Endothelial cell of umbilical vein (primary cell): ENCODE data around the gene CCDC14. TPM values are rescaled to one million over a fixed set of nuclear protein-coding genes. Genes with fewer than 3 reads are reported as not detected.

Experiments used
- BruUV-seq: library from RNA; stranded (reverse); fragments of 400-500 nt; replicated peaks from 2 replicates; lab custom pipeline; 2021; lab: Mats Ljungman, UMichigan
- CTCF ChIA-PET: fragments of 300-600, 350-600 bp; sonication (Branson Sonifier 250); formaldehyde crosslinking; loops from one replicate; lab custom pipeline; 2021; ENCODE audit warnings: antibody characterized with exemption, inconsistent platforms; lab: Charles Lee
- POLR2A ChIA-PET: fragments of 300-600, 350-600 bp; sonication (Branson Sonifier 250); formaldehyde crosslinking; loops from one replicate; lab custom pipeline; 2021; ENCODE audit warnings: antibody characterized with exemption, inconsistent platforms; lab: Charles Lee
- DNase-seq: peaks from one replicate; pipeline ENCODE4 v3.0.0-alpha.2; 2011; ENCODE audit warnings: low read depth, low spot score
- FAIRE-seq: peaks from 2 replicates; lab custom pipeline; 2011; peaks lifted over from hg19 to GRCh38; lab: Jason Lieb, UNC
- H2AFZ ChIP-seq: 2 replicates; pipeline ENCODE4 v1.6.0; 2012; ENCODE audit warnings: low read depth, low read length, control low read depth, inconsistent platforms
- H3K27ac ChIP-seq: 2 replicates; pipeline ENCODE4 v1.5.1; 2011; ENCODE audit warnings: low read depth, mild to moderate bottlenecking, control low read depth, low read length, moderate library complexity; ENCODE audit not compliant: insufficient read depth
- H3K27me3 ChIP-seq, 2 experiments: 2 replicates each; pipeline versions ENCODE4 v1.6.0 to v1.6.1; 2011; ENCODE audit warnings: low read length in 2 of 2, mixed read lengths in 1 of 2; ENCODE audit not compliant: control insufficient read depth in 2 of 2, insufficient read depth in 2 of 2
- H3K36me3 ChIP-seq, 2 experiments: 2 replicates in 1 of 2; 3 replicates in 1 of 2; pipeline ENCODE4 v1.5.1; 2011; ENCODE audit warnings: low read length in 2 of 2, mild to moderate bottlenecking in 1 of 2, moderate library complexity in 1 of 2; ENCODE audit not compliant: control insufficient read depth in 2 of 2, insufficient read depth in 2 of 2; ENCODE audit errors: extremely low read depth in 1 of 2
- H3K4me1 ChIP-seq: 3 replicates; pipeline ENCODE4 v1.5.1; 2011; ENCODE audit warnings: mild to moderate bottlenecking, low read length; ENCODE audit not compliant: control insufficient read depth, insufficient read depth; ENCODE audit errors: extremely low read depth
- H3K4me2 ChIP-seq: 2 replicates; pipeline ENCODE4 v1.6.1; 2011; ENCODE audit warnings: low read length, control low read depth, mixed read lengths; ENCODE audit not compliant: insufficient read depth
- H3K4me3 ChIP-seq, 3 experiments: fragments of 200-600 bp in 1 of 3; sonication (generic), shearing (Covaris generic) in 1 of 3; replicated peaks in 1 of 3; 2 replicates each; pipeline ENCODE4 v1.5.1; 2011 to 2016; ENCODE audit warnings: control low read depth in 3 of 3, low read length in 3 of 3, mild to moderate bottlenecking in 2 of 3, inconsistent platforms in 1 of 3, low read depth in 1 of 3, moderate library complexity in 1 of 3; ENCODE audit not compliant: insufficient read depth in 1 of 3
- H3K79me2 ChIP-seq: 2 replicates; pipeline ENCODE4 v1.6.0; 2012; ENCODE audit warnings: low read length, inconsistent platforms; ENCODE audit not compliant: control insufficient read depth, insufficient read depth
- H3K9ac ChIP-seq: replicated peaks from 2 replicates; pipeline ENCODE3; 2011; ENCODE audit warnings: low read length, control low read depth; ENCODE audit not compliant: insufficient read depth; ENCODE audit errors: extremely low read depth
- H3K9me1 ChIP-seq: replicated peaks from 3 replicates; pipeline ENCODE4 v1.6.0; 2011; ENCODE audit warnings: mild to moderate bottlenecking, low read length; ENCODE audit not compliant: control insufficient read depth, insufficient read depth; ENCODE audit errors: extremely low read depth
- H3K9me3 ChIP-seq: replicated peaks from 2 replicates; pipeline ENCODE4 v1.5.1; 2012; ENCODE audit warnings: low read length, inconsistent platforms; ENCODE audit not compliant: control insufficient read depth, insufficient read depth
- H4K20me1 ChIP-seq: replicated peaks from 2 replicates; pipeline ENCODE3; 2011; ENCODE audit warnings: mild to moderate bottlenecking, low read length; ENCODE audit not compliant: control insufficient read depth, insufficient read depth; ENCODE audit errors: extremely low read depth
- EZH2 ChIP-seq: IDR thresholded peaks from 2 replicates; pipeline ENCODE4 v1.6.1; 2012; ENCODE audit warnings: borderline replicate concordance, low read depth, mild to moderate bottlenecking, moderate library complexity, low read length, inconsistent platforms; ENCODE audit not compliant: severe bottlenecking
- FOS ChIP-seq: IDR thresholded peaks from 2 replicates; pipeline ENCODE4 v1.6.1; 2011; ENCODE audit warnings: mild to moderate bottlenecking, low read length, moderate library complexity, borderline replicate concordance; ENCODE audit not compliant: insufficient read depth
- GATA2 ChIP-seq: IDR thresholded peaks from 2 replicates; pipeline ENCODE4 v1.7.0; 2011; ENCODE audit warnings: low read depth, mild to moderate bottlenecking, moderate library complexity, mixed read lengths, low read length; ENCODE audit not compliant: insufficient read length, insufficient read depth
- JUN ChIP-seq: IDR thresholded peaks from 2 replicates; pipeline ENCODE4 v1.6.1; 2011; ENCODE audit warnings: borderline replicate concordance, low read depth; ENCODE audit not compliant: insufficient read length, insufficient read depth
- MYC ChIP-seq: IDR thresholded peaks from one replicate; pipeline ENCODE4 v1.6.1; 2011; ENCODE audit warnings: mild to moderate bottlenecking, low read depth, low read length
- POLR2A ChIP-seq: IDR thresholded peaks from 2 replicates; pipeline ENCODE4 v1.6.1; 2012; ENCODE audit warnings: low read depth, mild to moderate bottlenecking, control low read depth, low read length
- POLR2AphosphoS5 ChIP-seq: IDR thresholded peaks from 2 replicates; pipeline ENCODE4 v1.6.1; 2012; ENCODE audit warnings: low read depth, mild to moderate bottlenecking, control low read depth, low read length, moderate library complexity; ENCODE audit not compliant: insufficient read depth
- dilution Hi-C: fragments of 300-500 bp; cut with MboI; formaldehyde crosslinking; loops from one replicate; pipeline ENCODE4 v1.15.0; 2019; ENCODE audit warnings: low sequenced_read_pairs; ENCODE audit not compliant: extremely low pct_ligation_motif_present
- intact Hi-C: fragments of 100-400 bp; cut with micrococcal nuclease; formaldehyde crosslinking; loops from one replicate; pipeline ENCODE4 v1.10.0; 2022
- polyA plus RNA-seq, 4 experiments: library from polyadenylated mRNA; depleted of rRNA in 3 of 4; stranded (reverse) in 3 of 4; unstranded in 1 of 4; fragments of >200 nt; gene quantifications; 2 replicates each; pipeline versions ENCODE4 v1.2.1 to v1.2.3, GENCODE V29; 2011 to 2012; ENCODE audit warnings: missing spikeins in 1 of 4
- total RNA-seq: library from RNA; stranded (reverse); gene quantifications from 2 replicates; pipeline ENCODE4 v1.2.3, GENCODE V29; 2021
- TF ChIP-seq, protein P1 (sequence below): IDR thresholded peaks from 2 replicates; pipeline ENCODE4 v1.6.1; 2011; ENCODE audit not compliant: insufficient read depth, insufficient read length
- TF ChIP-seq, protein P2 (sequence below), 2 donors: IDR thresholded peaks; 1 replicate in 1 of 2; 2 replicates in 1 of 2; pipeline ENCODE4 v1.5.1; 2011; ENCODE audit warnings: low read length in 2 of 2, mild to moderate bottlenecking in 2 of 2, moderate library complexity in 2 of 2, control low read depth in 1 of 2, inconsistent platforms in 1 of 2, low read depth in 1 of 2; ENCODE audit not compliant: insufficient read depth in 1 of 2; ENCODE audit errors: extremely low read depth in 1 of 2

CCDC14 gene
- total and polyA plus RNA-seq, 2 donors (not counting 3 experiments of a cell fraction or from before 2014, with no cell fraction given): 47.5 to 55.3 TPM

DNA sequence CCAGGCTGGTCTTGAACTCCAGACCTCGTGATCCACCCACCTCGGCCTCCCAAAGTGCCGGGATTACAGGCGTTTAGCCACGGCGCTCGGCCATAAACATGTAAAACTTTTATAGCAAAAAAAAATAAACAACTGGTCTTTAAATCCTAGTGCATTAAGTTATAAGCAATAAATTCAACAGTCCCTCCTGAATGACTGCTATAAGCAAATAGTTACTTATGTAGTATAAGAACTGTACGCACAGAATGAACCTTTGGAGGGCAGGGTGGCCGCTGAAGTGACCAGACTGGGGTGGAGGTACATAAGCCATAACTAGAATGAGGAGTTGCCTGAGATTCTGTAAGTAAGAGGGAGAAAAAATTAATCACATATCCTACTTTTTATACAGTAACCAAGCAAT lies 12.6 kb downstream of the CCDC14 start:
- no peak overlapping the region for H2AFZ ChIP-seq
- no peak overlapping the region for H3K9ac ChIP-seq
- H3K27me3 ChIP-seq: no peaks in the 10 kb centered on the region
- TF ChIP-seq POLR2AphosphoS5 (no peak), FOS (no peak), GATA2 (no peak), EZH2 (no peak), JUN (no peak), POLR2A (no peak), MYC (no peak)
- TF ChIP-seq, protein P1, sequence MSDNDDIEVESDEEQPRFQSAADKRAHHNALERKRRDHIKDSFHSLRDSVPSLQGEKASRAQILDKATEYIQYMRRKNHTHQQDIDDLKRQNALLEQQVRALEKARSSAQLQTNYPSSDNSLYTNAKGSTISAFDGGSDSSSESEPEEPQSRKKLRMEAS: no peak
- TF ChIP-seq, protein P2, sequence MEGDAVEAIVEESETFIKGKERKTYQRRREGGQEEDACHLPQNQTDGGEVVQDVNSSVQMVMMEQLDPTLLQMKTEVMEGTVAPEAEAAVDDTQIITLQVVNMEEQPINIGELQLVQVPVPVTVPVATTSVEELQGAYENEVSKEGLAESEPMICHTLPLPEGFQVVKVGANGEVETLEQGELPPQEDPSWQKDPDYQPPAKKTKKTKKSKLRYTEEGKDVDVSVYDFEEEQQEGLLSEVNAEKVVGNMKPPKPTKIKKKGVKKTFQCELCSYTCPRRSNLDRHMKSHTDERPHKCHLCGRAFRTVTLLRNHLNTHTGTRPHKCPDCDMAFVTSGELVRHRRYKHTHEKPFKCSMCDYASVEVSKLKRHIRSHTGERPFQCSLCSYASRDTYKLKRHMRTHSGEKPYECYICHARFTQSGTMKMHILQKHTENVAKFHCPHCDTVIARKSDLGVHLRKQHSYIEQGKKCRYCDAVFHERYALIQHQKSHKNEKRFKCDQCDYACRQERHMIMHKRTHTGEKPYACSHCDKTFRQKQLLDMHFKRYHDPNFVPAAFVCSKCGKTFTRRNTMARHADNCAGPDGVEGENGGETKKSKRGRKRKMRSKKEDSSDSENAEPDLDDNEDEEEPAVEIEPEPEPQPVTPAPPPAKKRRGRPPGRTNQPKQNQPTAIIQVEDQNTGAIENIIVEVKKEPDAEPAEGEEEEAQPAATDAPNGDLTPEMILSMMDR (IDR thresholded peaks at IDR 0.05; ENCODE audit: extremely low read depth in 1 of 2, insufficient read depth in 1 of 2, low read depth in 1 of 2, low read length in 2 of 2): no peak
- dilution Hi-C loops (no loop called here), intact Hi-C loops (no loop called here)
- no peaks in the 10 kb centered on the region for H4K20me1 ChIP-seq
- FAIRE-seq (no peak), DNase-seq (no peak)
- no peaks in the 10 kb centered on the region for H3K79me2 ChIP-seq
- no TSS peak for BruUV-seq
- no peak overlapping the region for H3K4me2 ChIP-seq
- no peaks in the 10 kb centered on the region for H3K9me3 ChIP-seq
- CTCF ChIA-PET: no interaction called here
- H3K4me3 ChIP-seq: no peak overlapping the region
- no peak overlapping the region for H3K27ac ChIP-seq
- POLR2A ChIA-PET: no interaction called here
- no peaks in the 10 kb centered on the region for H3K4me1 ChIP-seq
- no peaks in the 10 kb centered on the region for H3K9me1 ChIP-seq
- H3K36me3 ChIP-seq: peaks cover 13 to 14% of the 10 kb centered on the region in 2 experiments
